Activated T-cell treated with anti-CD3 and anti-CD28 coated beads for 4 hours (primary cell): ENCODE data around the gene PPP2R1A.

Source experiments
- DNase-seq: peaks from one replicate; pipeline ENCODE4 v3.0.0-alpha.2; 2020

The PPP2R1A gene

GRCh38 chr19:52206481-52206880, 16.6 kb downstream of the PPP2R1A start:
- DNase-seq, result no peak

- no peak for DNase-seq
Observed at GRCh38 chr19:52211203-52211602, 21.4 kb downstream of the PPP2R1A start.

DNA sequence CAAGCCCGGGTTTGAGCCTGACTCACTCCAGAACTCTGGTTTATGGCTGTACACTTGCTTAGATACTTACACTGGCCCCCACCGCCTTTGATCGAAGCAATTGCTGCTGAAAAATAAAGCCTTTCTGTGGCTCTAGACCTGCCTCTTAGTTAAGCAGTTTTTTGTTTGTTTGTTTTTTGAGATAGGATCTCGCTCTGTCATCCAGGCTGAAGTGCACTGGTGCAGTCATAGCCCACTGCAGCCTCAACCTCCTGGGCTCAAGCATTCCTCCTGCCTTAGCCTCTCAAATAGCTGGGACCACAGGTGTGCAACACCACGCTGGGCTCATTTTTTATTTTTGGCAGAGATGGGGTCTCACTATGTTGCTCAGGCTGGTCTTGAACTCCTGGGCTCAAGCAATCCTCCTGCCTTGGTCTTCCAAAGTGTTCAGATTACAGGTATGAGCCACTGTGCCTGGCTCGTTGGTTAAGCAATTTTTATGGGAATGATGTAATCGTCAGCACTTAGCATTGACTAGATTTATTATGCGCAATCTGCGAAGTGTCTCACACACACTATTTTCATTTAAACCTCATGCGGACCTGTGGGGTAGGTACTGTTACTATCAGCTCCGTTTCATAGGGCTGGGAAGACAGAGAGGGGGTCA, 22.2 kb downstream of the PPP2R1A start:
- no peak for DNase-seq

GRCh38 chr19:52212572-52213255, 22.9 kb downstream of the PPP2R1A start:
- DNase-seq, result no peak

GRCh38 chr19:52214241-52214640, 24.4 kb downstream of the PPP2R1A start:
- DNase-seq, result no peak

DNA sequence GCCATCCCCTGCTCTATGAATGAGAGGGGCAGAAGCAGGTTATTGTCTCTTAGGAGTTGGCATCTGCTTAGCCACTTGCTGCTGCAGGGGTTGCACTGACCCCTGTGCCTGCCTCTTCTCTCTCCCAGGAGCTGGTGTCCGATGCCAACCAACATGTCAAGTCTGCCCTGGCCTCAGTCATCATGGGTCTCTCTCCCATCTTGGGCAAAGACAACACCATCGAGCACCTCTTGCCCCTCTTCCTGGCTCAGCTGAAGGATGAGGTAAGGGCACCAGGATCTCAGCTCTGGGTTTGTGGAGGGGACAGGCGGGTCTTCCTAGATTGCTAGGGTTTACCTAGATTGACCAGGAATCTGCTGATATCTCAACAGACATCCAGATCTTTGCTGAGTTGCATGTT, 26.5 kb downstream of the PPP2R1A start:
- DNase-seq, result no peak

DNA sequence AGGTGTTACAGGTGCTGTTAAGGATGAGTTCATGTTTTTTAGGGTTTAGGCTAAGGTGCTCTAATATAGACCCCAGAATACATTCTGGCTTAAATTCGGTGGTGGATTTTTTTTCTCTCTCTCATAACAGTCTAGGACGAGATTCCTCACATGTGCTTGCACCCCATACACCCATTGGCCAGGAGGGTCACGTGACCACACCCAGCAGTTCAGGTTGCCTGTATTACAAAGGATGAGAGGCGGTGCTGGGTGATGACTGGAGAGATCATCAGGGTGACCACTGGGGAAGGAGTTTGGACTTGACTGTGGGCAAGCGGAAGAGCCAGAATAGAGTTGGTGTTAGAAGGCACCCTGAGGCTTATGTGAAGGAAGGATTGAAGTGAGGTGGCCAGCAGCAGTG, 27.7 kb downstream of the PPP2R1A start:
- DNase-seq, result no peak

DNA sequence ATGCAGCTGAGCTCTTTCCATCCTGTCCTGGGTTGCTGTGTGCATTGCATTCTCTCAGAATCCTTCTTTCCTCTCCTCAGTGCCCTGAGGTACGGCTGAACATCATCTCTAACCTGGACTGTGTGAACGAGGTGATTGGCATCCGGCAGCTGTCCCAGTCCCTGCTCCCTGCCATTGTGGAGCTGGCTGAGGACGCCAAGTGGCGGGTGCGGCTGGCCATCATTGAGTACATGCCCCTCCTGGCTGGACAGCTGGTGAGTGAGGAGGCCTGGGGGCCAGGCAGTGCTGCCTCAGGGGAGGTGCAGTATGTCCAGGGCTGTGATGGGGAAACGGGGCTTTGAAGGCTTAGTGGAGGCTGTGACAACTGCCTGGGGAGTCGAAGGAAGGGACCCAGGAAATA, 29.8 kb downstream of the PPP2R1A start:
- DNase-seq, result no peak

DNA sequence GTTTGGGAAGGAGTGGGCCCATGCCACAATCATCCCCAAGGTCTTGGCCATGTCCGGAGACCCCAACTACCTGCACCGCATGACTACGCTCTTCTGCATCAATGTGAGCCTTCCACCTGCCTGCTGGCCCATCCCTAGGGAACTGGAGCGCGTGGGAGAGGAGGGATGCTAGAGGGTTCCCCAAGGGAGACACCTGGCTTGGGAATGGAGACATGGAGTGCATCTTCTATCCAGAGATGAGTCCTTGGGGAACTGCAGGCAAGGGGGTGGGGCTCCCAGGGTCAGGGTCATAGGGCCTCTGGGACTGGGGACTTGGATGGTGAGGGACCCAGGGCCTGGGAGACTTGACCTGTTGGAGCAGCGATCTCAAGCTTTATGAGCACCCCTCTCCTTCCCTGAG, 31.2 kb downstream of the PPP2R1A start:
- no peak for DNase-seq

GRCh38 chr19:52221831-52222375, 32.1 kb downstream of the PPP2R1A start:
- DNase-seq, result no peak

- no peak for DNase-seq
Observed at GRCh38 chr19:52224211-52224610, 34.4 kb downstream of the PPP2R1A start.

- DNase-seq, result no peak
Observed at GRCh38 chr19:52226652-52227051, 36.8 kb downstream of the PPP2R1A start.

DNA sequence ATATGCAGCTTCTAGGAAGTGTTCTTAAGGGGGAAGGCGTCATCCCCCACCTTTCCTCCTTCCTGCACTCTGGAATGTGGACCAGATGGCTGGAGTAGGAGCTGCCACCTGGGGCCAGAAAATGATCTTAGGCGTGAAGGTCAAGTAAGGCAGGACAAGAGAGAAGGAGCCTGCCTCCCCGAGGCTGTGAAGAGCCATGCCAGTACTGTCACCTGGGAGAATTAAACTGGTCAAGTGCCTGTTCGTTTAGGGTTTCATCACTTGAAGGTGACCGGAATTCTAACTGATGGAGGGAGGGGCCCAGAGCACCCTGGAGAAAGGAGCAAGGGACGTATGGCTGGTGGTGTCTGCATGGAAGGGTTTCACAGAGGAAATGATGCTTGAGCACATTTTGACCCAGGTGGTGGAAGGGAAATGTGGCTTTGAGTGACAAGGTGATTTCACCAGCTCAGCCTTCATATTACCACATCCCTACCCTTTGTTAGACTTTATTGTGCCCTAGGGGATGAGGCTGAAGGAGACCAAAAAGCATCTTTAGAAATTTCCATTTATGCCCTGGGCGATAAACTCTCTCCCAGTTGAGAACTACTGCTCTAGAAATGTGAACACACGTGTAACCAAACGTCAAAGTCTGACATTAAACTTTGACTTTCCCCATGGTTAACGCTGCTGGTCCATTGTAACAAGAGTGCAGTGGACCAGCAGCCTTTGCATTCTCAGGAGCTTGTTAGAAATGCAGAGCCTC, 37.5 kb downstream of the PPP2R1A start:
- no peak for DNase-seq

GRCh38 chr19:52227980-52228379, 38.1 kb downstream of the PPP2R1A start:
- DNase-seq, result no peak

DNA sequence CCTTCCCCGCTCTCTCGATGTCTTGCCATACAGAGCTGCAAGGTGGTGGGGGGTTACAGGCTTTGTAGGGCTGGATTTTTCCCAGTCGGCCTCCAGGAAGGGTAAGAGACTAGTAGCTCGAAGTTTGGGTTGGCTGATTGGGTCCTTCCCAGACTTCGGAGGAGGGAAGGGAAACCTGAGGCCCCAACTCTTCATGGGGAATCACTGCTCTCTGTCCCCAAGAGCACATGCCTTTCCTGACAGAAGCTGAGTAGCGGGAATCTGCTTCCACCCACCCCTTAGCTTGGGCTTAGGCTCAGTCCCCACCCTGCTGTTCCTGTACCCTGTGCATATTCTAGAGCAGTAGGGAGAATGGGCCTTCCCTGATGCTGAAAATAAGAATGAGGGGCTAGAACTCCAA, 39.7 kb downstream of the PPP2R1A start:
- no peak for DNase-seq

- no peak for DNase-seq
Observed at GRCh38 chr19:52230685-52231084, 40.8 kb downstream of the PPP2R1A start.

- no peak for DNase-seq
Observed at GRCh38 chr19:52231154-52231910, 41.5 kb downstream of the PPP2R1A start.

DNA sequence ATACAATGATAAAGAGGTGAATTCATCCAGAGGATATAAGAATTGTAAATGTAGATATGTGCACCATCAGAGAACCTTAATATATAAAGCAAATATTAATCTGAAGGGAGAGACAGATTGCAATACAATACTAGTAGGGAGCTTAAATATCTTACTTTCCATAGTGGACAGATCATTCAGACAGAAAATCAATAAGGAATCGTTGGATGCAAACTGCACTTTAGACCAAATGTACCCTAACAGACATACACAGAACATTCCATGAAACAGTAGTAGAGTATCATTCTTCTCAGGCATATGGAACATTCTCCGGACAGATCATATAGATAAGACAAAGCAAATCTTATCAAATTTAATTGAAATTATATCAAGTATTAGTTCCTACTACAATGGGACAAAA, 44.6 kb downstream of the PPP2R1A start:
- no peak for DNase-seq

DNA sequence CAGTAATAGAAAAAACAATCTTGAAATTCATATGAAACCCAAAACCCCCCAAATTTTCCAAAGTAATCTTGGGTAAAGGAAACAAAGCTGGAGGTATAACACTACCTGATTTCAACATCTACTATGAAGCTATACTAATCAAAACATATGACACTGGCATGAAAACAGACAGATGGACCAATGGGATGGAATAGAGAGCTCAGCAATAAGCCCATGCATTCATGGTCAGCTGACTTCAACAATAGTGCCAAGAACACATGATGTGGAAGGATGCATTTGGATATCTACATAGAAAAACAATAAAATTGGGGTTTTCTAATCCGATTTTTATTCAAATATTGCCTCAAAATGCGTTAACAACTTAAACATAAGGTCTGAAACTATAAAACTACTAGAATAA, 47.3 kb downstream of the PPP2R1A start:
- DNase-seq, result no peak

DNA sequence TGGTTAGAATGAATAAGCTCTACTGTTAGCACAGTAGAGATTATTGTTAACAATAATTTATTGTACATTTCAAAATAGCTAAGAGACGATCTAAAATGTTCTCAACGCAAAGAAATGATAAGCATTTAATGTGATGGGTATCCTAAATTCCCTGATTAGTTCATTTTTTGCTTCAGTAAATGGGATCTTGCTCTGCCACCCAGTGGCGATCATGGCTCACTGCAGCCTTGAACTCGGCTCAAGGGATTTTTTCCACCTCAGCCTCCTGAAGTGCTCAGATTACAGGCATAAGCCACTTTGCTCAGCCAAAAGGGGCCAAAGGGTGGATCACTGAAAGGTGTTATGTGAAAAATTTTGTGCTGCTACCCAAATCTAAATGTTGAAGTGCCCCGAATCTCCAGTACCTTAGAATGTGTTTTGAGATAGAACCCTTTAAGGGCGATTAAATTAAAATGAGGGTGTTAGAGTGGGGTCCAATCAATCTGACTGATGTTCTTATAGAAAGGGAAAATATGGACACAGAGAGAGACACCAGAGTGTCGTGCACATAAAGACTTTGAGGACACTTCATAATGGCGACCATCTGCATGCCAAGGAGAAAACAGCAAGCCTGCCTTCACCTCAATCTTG, 48.0 kb downstream of the PPP2R1A start:
- peak; percentile 45 for DNase-seq

DNA sequence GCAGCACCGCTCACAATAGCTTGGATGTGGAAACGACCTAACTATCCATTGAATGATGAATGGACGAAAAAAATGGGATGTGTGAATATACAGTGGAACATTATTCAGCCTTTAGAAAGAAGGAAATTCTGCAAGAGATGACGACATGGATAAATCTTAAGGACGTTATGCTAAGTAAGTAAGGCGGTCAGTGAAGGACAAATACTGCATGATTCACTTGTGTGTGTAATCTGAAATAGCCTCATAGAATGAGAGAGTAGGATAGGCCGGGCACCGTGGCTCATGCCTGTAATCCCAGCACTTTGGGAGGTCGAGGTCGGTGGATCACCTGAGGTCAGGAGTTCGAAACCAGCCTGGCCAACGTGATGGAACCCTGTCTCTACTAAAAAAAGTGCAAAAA, 54.2 kb downstream of the PPP2R1A start:
- no peak for DNase-seq

GRCh38 chr19:52248241-52248640, 58.4 kb downstream of the PPP2R1A start:
- DNase-seq, result peak; percentile 59

- DNase-seq, result no peak
Observed at GRCh38 chr19:52258426-52258825, 68.6 kb downstream of the PPP2R1A start.
